Breast epithelium (tissue), 3 donors: ENCODE data around the gene PLPP2.

Source experiments
- CTCF ChIP-seq, 3 donors: fragments of 450-650 bp; IDR thresholded peaks; one replicate each; pipeline ENCODE4 v1.5.1; 2016 to 2017; ENCODE audit warnings: antibody characterized with exemption in 3 of 3, mild to moderate bottlenecking in 3 of 3, moderate library complexity in 3 of 3
- POLR2A ChIP-seq: fragments of 450-650 bp; IDR thresholded peaks from one replicate; pipeline ENCODE4 v1.6.1; 2016; ENCODE audit warnings: antibody characterized with exemption, mild to moderate bottlenecking, moderate library complexity

- TF ChIP-seq CTCF (IDR thresholded peaks at IDR 0.05) (no peak), POLR2A (no peak)
These were observed 34.8 kb upstream of the PLPP2 start for GRCh38 chr19:325937-326565.
